Mucosa of descending colon (tissue), 3 donors: ENCODE data around the gene MBTPS1. TPM values are rescaled to one million over a fixed set of nuclear protein-coding genes. Genes with fewer than 3 reads are reported as not detected.

ENCODE experiments used
- ATAC-seq: fragments of 200-7000 bp; cut with Tn5 transposase; one replicate; pipeline ENCODE4 v1.9.1; 2020; ENCODE audit warnings: mild to moderate bottlenecking, moderate library complexity
- DNase-seq, 3 donors: peaks; one replicate each; pipeline ENCODE4 v3.0.0-alpha.2; 2020
- H3K36me3 ChIP-seq: fragments of 200-600 bp; one replicate; pipeline ENCODE4 v1.8.0; 2021; ENCODE audit warnings: low read depth, mild to moderate bottlenecking
- H3K4me1 ChIP-seq: fragments of 200-600 bp; one replicate; pipeline ENCODE4 v1.8.0; 2021; ENCODE audit warnings: low read depth, mild to moderate bottlenecking
- H3K4me3 ChIP-seq: fragments of 200-600 bp; one replicate; pipeline ENCODE4 v1.8.0; 2021; ENCODE audit warnings: mild to moderate bottlenecking
- H3K9me3 ChIP-seq: fragments of 200-600 bp; one replicate; pipeline ENCODE4 v1.8.0; 2021; ENCODE audit warnings: mild to moderate bottlenecking
- intact Hi-C, 2 donors: fragments of 100-400 bp; cut with DNase I in 1 of 2; cut with micrococcal nuclease in 1 of 2; formaldehyde crosslinking; loops; one replicate each; pipeline versions ENCODE4 v1.11.0 to v1.11.1; 2022; cut with DNase I, micrococcal nuclease
- total RNA-seq, 3 donors: library from RNA; stranded (reverse); fragmentation: NEBNext Ultra II Directional in 2 of 3; extraction: Animal tissue kit (Norgen Biotek cat#: 25700) in 2 of 3; gene quantifications; one replicate each; pipeline versions ENCODE4 v1.2.1 to v1.2.4, GENCODE V29; 2021 to 2023
- TF ChIP-seq, protein P1 (sequence below): fragments of 200-600 bp; IDR thresholded peaks from one replicate; pipeline ENCODE4 v1.8.0; 2022; ENCODE audit warnings: antibody characterized with exemption, mild to moderate bottlenecking
- donor health status: DM: no; HTN: no; CAD: no; lungs with moderate emphysema.
- donor health status: DM: no; HTN: no; CAD: no.
- donor health status: DM: no; HTN: yes; CAD: no.

Gene MBTPS1
- total RNA-seq, 3 donors from 2014 or later: 66.1 to 97.0 (median 93.4) TPM

DNA sequence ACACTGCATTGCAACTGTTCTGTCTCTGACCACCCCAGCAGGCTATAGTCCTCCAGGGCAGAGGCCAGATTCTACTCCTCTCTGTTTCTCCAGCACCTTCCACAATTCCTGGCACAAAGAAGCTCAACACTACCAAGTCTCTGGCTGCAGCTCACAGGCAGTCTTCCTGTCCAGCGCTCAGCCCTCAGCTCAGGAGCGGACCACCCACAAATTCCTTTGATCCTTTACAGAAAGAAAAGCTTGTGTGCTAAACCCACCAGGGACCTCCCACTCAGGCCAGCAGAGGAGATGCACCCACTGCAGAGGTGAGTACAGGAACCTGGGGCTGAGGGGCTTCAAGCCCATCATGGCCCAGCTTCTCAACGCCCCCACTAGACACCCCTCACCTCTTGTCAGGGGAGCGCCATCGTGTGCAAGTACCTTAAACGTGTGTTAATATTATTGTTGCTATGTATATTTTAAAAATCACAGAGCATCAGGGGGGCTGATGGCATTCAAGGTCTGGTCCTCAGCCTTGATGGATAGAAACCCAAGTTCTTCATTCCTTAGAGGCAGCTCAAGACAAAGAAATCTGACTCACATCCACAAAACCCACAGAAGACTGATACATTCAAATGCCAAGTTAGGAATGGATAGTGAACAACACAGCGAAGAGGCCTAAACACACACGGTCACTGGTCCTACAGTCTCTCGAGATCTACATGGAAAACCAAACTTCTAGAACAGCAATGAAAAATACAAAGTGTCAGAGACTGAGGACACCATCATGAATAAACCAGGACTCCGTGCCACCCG lies 19.8 kb upstream of the MBTPS1 start:
- H3K4me3 ChIP-seq: no peak overlapping the region
- TF ChIP-seq, protein P1, sequence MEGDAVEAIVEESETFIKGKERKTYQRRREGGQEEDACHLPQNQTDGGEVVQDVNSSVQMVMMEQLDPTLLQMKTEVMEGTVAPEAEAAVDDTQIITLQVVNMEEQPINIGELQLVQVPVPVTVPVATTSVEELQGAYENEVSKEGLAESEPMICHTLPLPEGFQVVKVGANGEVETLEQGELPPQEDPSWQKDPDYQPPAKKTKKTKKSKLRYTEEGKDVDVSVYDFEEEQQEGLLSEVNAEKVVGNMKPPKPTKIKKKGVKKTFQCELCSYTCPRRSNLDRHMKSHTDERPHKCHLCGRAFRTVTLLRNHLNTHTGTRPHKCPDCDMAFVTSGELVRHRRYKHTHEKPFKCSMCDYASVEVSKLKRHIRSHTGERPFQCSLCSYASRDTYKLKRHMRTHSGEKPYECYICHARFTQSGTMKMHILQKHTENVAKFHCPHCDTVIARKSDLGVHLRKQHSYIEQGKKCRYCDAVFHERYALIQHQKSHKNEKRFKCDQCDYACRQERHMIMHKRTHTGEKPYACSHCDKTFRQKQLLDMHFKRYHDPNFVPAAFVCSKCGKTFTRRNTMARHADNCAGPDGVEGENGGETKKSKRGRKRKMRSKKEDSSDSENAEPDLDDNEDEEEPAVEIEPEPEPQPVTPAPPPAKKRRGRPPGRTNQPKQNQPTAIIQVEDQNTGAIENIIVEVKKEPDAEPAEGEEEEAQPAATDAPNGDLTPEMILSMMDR: no peak
- no peaks in the 10 kb centered on the region for H3K36me3 ChIP-seq
- DNase-seq: no peak
- no peak for ATAC-seq
- no peaks in the 10 kb centered on the region for H3K9me3 ChIP-seq
- H3K4me1 ChIP-seq: no peaks in the 10 kb centered on the region
- intact Hi-C loops: no loop called here

GRCh38 chr16:84132527-84133285 lies 16.0 kb upstream of the MBTPS1 start:
- ATAC-seq: no peak
- Histone ChIP-seq H3K36me3 (no peaks in the 10 kb centered on the region), H3K4me3 (no peak overlapping the region), H3K9me3 (no peaks in the 10 kb centered on the region), H3K4me1 (no peaks in the 10 kb centered on the region)
- DNase-seq: no peak
- TF ChIP-seq, protein P1: no peak
- intact Hi-C loops: no loop called here

DNA sequence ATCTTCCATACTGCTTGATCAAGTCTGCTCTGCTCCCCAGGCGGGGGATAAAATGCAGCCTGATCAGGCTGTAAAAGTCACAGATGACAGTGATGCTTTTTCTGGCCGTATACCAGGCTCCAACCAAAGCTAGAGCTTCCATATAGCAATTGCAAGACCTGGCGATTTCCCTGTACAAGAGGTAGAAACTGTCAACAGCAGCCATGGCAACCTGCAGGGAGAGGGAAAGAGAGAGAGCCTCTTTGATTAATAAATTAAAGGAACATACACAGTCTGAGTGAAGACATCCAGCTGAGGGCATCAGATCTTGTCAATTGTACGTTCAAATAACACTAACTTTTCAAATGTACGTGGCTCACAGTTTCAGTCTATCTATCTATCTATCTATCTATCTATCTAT lies 14.4 kb upstream of the MBTPS1 start:
- DNase-seq: no peak
- TF ChIP-seq, protein P1: no peak
- intact Hi-C loops: no loop called here
- no peak overlapping the region for H3K4me3 ChIP-seq
- H3K4me1 ChIP-seq: no peaks in the 10 kb centered on the region
- H3K9me3 ChIP-seq: no peaks in the 10 kb centered on the region
- ATAC-seq: no peak
- H3K36me3 ChIP-seq: no peaks in the 10 kb centered on the region

DNA sequence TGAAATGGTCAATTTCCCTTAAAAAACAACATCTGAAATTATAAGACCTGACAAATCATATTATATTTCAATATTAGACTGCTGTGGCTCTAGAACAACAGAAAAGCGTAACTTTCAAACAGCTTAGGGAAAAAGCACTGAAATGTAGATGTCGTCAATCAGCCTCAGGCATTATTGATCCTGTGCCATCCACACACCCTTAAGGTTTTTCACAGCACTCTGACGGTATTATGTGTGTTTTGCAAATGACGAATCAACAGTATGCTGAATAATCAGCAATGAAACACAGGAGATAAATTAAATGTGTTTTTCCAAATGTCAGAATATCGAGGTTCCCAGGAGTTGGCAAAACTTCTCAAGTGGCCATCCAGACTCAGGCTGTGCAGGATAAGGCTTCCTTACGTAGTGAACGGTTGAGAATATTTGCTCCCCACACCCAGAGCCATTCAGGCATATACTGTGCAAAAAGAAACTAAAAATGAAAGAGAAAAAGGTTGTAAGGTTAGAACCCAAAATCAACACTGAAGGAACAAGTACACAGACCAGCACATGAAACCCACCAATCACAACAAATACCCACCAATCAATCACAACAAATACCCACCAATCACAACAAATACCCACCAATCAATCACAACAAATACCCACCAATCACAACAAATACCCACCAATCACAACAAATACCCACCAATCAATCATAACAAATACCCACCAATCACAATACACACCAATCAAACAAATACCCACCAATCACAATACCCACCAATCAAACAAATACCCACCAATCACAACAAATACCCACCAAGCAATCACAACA lies 7.7 kb upstream of the MBTPS1 start:
- Histone ChIP-seq H3K36me3 (no peaks in the 10 kb centered on the region), H3K4me1 (no peaks in the 10 kb centered on the region), H3K9me3 (no peaks in the 10 kb centered on the region), H3K4me3 (no peak overlapping the region)
- intact Hi-C loops: no loop called here
- DNase-seq: no peak
- ATAC-seq: no peak
- TF ChIP-seq, protein P1: no peak

DNA sequence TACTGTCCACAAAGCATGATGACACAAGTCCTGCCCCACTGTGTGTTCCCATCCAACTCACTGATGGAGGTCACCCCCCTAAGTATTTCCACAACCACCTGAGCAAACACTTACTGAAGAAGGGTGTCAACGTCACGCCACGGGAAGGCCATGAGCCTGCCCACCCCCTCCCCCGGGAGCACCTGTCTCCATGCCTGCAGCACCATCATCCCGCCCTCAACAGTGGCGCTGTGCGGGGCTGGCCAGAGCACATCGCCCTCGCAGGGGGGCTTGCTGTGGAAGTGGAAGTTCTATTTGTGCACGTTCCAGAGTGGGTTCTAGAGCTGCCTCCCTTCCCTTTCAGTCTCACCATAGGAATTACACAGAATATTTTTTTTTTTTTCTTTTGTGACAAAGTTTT lies 4.3 kb upstream of the MBTPS1 start:
- Histone ChIP-seq H3K9me3 (no peaks in the 10 kb centered on the region), H3K4me1 (peaks cover 5% of the 10 kb centered on the region), H3K36me3 (no peaks in the 10 kb centered on the region), H3K4me3 (no peak overlapping the region)
- TF ChIP-seq, protein P1: no peak
- DNase-seq (no peak), ATAC-seq (no peak)
- intact Hi-C loops: no loop called here
